Measurements from ENCODE around the gene VWA3A. TPM values are rescaled to one million over a fixed set of nuclear protein-coding genes. Genes with fewer than 3 reads are reported as not detected.
"Not testable (repeated sequence)": the region's sequence is repeated elsewhere in the genome, so short reads cannot be mapped to it uniquely, and the experiment has no call there.

The VWA3A gene
- total RNA-seq, 2 donors from 2014 or later, result 0.33 to 0.52 TPM

DNA sequence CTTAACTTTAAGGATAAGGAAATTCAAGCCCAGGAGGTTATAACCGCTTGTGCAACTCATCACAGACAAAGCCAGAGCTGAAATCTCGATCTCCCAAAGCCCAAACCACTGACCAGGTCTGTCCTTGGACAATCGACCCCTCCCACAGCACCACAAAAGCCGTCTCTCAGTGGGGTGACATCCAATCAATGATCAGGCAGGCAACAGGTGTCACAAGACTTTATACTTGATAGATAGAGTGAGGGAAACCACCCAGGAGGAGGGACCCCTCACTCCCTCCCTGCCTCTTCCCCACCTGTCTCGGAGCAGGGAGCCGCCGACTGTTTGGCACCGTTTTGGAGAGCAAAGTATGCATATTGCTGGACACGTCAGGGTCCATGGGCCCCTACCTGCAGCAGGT, 55.5 kb downstream of the VWA3A start:
- no peak for ATAC-seq
- H3K9me3 ChIP-seq, result no peaks in the 10 kb centered on the region
- no peak overlapping the region for H3K27ac ChIP-seq
- intact Hi-C loops (cut with DNase I), result no loop called here
- H3K4me3 ChIP-seq, result no peak overlapping the region
- no peak for DNase-seq
- no peaks in the 10 kb centered on the region for H3K27me3 ChIP-seq
- 44 to 58% methylated on average over 8 to 9 of the region's 9 CpGs for WGBS, 2 donors
- TF ChIP-seq, protein P1, sequence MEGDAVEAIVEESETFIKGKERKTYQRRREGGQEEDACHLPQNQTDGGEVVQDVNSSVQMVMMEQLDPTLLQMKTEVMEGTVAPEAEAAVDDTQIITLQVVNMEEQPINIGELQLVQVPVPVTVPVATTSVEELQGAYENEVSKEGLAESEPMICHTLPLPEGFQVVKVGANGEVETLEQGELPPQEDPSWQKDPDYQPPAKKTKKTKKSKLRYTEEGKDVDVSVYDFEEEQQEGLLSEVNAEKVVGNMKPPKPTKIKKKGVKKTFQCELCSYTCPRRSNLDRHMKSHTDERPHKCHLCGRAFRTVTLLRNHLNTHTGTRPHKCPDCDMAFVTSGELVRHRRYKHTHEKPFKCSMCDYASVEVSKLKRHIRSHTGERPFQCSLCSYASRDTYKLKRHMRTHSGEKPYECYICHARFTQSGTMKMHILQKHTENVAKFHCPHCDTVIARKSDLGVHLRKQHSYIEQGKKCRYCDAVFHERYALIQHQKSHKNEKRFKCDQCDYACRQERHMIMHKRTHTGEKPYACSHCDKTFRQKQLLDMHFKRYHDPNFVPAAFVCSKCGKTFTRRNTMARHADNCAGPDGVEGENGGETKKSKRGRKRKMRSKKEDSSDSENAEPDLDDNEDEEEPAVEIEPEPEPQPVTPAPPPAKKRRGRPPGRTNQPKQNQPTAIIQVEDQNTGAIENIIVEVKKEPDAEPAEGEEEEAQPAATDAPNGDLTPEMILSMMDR (IDR thresholded peaks at IDR 0.05), result no peak
- TF ChIP-seq POLR2A (IDR thresholded peaks at IDR 0.05), result no peak
- no peaks in the 10 kb centered on the region for H3K4me1 ChIP-seq
- no peaks in the 10 kb centered on the region for H3K36me3 ChIP-seq (replicated peaks in 1 of 2; ENCODE audit: insufficient read depth in 1 of 2, low read depth in 2 of 2)

DNA sequence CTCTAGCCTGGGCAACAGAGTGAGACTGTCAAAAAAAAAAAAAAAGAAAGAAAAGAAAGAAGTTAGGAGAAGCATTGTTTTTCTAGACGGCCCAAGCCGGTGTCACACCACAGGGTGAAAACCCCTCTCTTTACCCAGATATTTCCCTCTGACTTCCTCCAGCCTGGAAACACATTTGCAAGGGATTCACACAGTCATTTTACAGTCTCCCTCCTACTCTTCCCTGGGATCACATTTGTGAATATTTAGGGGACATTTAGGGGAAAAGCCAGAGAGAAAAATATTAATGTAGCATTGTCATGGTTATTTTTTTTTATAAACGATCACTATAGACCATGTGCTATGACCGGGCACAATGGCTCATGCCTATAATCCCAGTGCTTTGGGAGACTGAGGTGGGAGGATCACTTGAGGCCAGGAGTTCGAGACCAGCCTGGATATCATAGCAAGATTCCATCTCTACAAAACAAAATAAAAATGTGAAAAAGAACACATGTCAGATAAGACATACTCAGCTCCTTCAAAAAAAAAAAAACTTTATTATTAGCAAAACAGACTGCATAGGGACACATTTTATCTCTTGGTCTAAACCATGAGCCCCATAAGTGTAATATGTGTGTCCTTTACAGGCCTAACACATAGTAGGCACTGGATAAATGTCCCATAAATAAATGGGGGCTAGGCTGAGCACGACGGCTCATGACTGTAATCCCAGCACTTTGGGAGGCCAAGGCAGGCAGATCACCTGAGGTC, 59.1 kb downstream of the VWA3A start:
- TF ChIP-seq, protein P1 (IDR thresholded peaks at IDR 0.05), result no peak
- no peak for TF ChIP-seq POLR2A (IDR thresholded peaks at IDR 0.05)
- no peaks in the 10 kb centered on the region for H3K4me1 ChIP-seq
- no peaks in the 10 kb centered on the region for H3K27me3 ChIP-seq
- no peak overlapping the region for H3K4me3 ChIP-seq
- DNase-seq (no peak), ATAC-seq (no peak)
- WGBS, 2 donors, result 67 to 73% methylated on average over 7 of the region's 7 CpGs
- no peaks in the 10 kb centered on the region for H3K9me3 ChIP-seq
- H3K27ac ChIP-seq, result no peak overlapping the region
- intact Hi-C loops (cut with DNase I), result no loop called here
- H3K36me3 ChIP-seq (replicated peaks in 1 of 2; ENCODE audit: insufficient read depth in 1 of 2, low read depth in 2 of 2), result no peaks in the 10 kb centered on the region

DNA sequence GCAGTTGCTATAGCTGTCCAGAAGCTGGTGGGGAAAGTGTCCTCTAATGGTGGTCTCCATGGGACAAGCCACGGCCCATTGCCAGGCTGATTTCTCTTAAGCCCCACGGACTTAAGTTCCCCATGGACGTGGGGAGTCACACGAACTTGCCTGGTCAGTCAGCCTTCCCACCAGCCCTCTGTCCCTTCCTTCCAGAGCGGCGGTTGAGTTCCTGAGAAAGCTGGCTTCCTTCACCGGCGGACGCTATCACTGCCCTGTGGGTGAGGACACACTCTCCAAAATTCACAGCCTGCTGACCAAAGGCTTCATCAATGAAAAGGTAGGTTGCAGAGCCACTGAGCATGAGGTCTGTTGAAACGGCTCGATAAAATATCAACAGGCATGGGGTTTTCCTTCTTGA, 60.0 kb downstream of the VWA3A start:
- no peak for DNase-seq
- intact Hi-C loops (cut with DNase I), result no loop called here
- Histone ChIP-seq H3K4me1 (no peaks in the 10 kb centered on the region), H3K9me3 (no peaks in the 10 kb centered on the region), H3K36me3 (replicated peaks in 1 of 2; ENCODE audit: insufficient read depth in 1 of 2, low read depth in 2 of 2) (no peaks in the 10 kb centered on the region), H3K4me3 (no peak overlapping the region), H3K27me3 (no peaks in the 10 kb centered on the region), H3K27ac (no peak overlapping the region)
- 77 to 79% methylated on average over 4 to 11 of the region's 11 CpGs for WGBS, 2 donors
- no peak for TF ChIP-seq POLR2A (IDR thresholded peaks at IDR 0.05)
- TF ChIP-seq, protein P1 (IDR thresholded peaks at IDR 0.05), result no peak
- ATAC-seq, result no peak

DNA sequence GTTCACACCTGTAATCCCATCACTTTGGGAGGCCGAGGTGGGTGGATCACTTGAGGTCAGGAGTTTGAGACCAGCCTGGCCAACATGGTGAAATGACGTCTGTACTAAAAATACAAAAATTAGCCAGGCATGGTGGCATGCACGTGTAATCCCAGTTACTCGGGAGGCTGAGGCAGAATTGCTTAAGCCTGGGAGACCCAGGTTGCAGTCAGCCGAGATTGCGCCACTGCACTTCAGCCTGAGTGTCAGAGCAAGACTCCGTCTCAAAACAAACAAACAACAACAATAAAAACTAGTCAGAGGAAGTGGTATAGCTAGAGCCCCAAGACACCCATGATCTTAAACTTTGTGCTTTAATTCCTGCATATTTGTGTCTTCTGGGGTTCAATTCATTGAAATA, 60.7 kb downstream of the VWA3A start:
- H3K36me3 ChIP-seq (replicated peaks in 1 of 2; ENCODE audit: insufficient read depth in 1 of 2, low read depth in 2 of 2); H3K27ac ChIP-seq; H3K4me1 ChIP-seq; intact Hi-C loops (cut with DNase I); H3K4me3 ChIP-seq; DNase-seq; H3K9me3 ChIP-seq; ATAC-seq; H3K27me3 ChIP-seq: not testable (repeated sequence)
- WGBS, 2 donors, result 68 to 74% methylated on average over 7 of the region's 7 CpGs

DNA sequence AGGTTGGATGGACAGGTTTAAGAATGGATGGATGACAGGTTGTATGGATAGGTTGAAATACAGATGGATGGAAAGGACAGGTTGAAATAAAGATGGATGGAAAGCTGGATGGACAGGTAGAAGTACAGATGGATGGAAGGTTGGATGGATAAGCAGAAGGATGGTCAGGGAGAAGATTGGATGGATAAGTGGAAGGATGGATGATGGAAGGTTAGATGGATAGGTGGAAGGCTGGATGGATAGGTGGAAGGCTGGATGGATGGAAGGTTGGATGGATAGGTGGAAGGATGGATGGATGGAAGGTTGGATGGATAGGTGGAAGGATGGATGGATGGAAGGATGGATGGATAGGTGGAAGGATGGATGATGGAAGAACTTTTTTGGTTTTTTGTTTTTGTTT, 69.1 kb downstream of the VWA3A start:
- TF ChIP-seq POLR2A (IDR thresholded peaks at IDR 0.05), result no peak
- TF ChIP-seq, protein P1 (IDR thresholded peaks at IDR 0.05), result no peak
- H3K4me1 ChIP-seq, result peaks cover 5% of the 10 kb centered on the region
- intact Hi-C loops (cut with DNase I), result no loop called here
- H3K4me3 ChIP-seq, result no peak overlapping the region
- H3K36me3 ChIP-seq (replicated peaks in 1 of 2; ENCODE audit: insufficient read depth in 1 of 2, low read depth in 2 of 2), result no peaks in the 10 kb centered on the region
- ATAC-seq (no peak), DNase-seq (no peak)
- no peaks in the 10 kb centered on the region for H3K9me3 ChIP-seq
- no peak overlapping the region for H3K27ac ChIP-seq
- H3K27me3 ChIP-seq, result no peaks in the 10 kb centered on the region

Measured in body of pancreas (tissue), 4 donors.